Stimulated activated CD4-positive, alpha-beta T cell treated with anti-CD3 and anti-CD28 coated beads, Interleukin-4, amount 100 ng/mL, for 24 hours (primary cell): ENCODE measurements around the gene SPTLC2.

Experiments used
- DNase-seq: peaks from one replicate; pipeline ENCODE4 v3.0.0-alpha.2; 2020

The SPTLC2 gene

GRCh38 chr14:77498984-77499527, 117.4 kb downstream of the SPTLC2 start:
- DNase-seq, result no peak

- DNase-seq, result peak; percentile 35
Measured at GRCh38 chr14:77498120-77498979, 118.1 kb downstream of the SPTLC2 start, which contains the start of gene ISM2. Gene ISM2, minus strand, starts transcription at chr14:77498816. Its CDS starts 23 bp downstream, at chr14:77498793.

GRCh38 chr14:77495334-77495733, 121.1 kb downstream of the SPTLC2 start:
- no peak for DNase-seq

- no peak for DNase-seq
Measured at GRCh38 chr14:77491056-77491455, 125.4 kb downstream of the SPTLC2 start.

- no peak for DNase-seq
Measured at GRCh38 chr14:77490347-77490986, 126.0 kb downstream of the SPTLC2 start.

GRCh38 chr14:77489041-77489440, 127.4 kb downstream of the SPTLC2 start:
- DNase-seq, result no peak

- DNase-seq, result no peak
Measured at GRCh38 chr14:77488558-77488957, 127.9 kb downstream of the SPTLC2 start.

GRCh38 chr14:77485901-77486678, 130.3 kb downstream of the SPTLC2 start:
- DNase-seq, result no peak

GRCh38 chr14:77485256-77485655, 131.2 kb downstream of the SPTLC2 start:
- DNase-seq, result no peak

GRCh38 chr14:77482422-77482821, 134.0 kb downstream of the SPTLC2 start:
- no peak for DNase-seq

GRCh38 chr14:77478796-77479195, 137.6 kb downstream of the SPTLC2 start:
- no peak for DNase-seq

- no peak for DNase-seq
Measured at GRCh38 chr14:77478029-77478428, 138.4 kb downstream of the SPTLC2 start.

GRCh38 chr14:77475432-77476115, 140.9 kb downstream of the SPTLC2 start:
- DNase-seq, result no peak

GRCh38 chr14:77474479-77475177, 141.8 kb downstream of the SPTLC2 start:
- DNase-seq, result no peak

GRCh38 chr14:77473921-77474320, 142.5 kb downstream of the SPTLC2 start:
- no peak for DNase-seq

GRCh38 chr14:77470224-77470870, 146.1 kb downstream of the SPTLC2 start:
- DNase-seq, result no peak

GRCh38 chr14:77469539-77469938, 146.9 kb downstream of the SPTLC2 start:
- DNase-seq, result no peak

- no peak for DNase-seq
Measured at GRCh38 chr14:77469067-77469505, 147.4 kb downstream of the SPTLC2 start.

GRCh38 chr14:77467801-77468200, 148.6 kb downstream of the SPTLC2 start:
- no peak for DNase-seq

- peak; percentile 74 for DNase-seq
Measured at GRCh38 chr14:77459072-77459723, 157.2 kb downstream of the SPTLC2 start.
